ENCODE data around the gene PRSS48. TPM values are rescaled to one million over a fixed set of nuclear protein-coding genes. Genes with fewer than 3 reads are reported as not detected.
"Not testable (repeated sequence)": the region's sequence is repeated elsewhere in the genome, so short reads cannot be mapped to it uniquely, and the experiment has no call there.

The PRSS48 gene
- polyA plus RNA-seq, 2 donors = not detected

DNA sequence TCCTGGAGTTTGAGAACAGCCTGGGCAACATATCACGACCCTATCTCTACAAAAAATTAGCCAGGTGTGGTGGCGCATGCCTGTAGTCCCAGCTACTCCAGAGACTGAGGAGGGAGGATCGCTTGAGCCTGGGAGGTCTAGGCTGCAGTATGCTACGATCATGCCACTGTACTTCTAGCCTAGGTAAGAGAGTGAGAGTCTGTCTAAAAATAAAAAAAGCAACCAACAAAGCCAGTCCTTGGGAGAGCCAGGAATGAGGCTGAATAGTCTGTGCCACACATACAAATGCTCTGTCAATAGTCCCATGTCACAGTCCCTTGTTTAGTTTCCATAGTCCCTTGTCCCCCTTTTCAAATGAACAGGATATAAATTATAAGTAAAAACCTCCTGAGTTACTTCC lies 19.3 kb upstream of the PRSS48 start:
- H3K4me3 ChIP-seq (ENCODE audit: low read depth in 1 of 2, low read length in 2 of 2) = no peak overlapping the region
- H3K4me1 ChIP-seq (ENCODE audit: control insufficient read depth in 2 of 2, insufficient read depth in 2 of 2, low read length in 1 of 2) = peaks cover 0 to 4% of the 10 kb centered on the region in 2 donors
- H3K27ac ChIP-seq (ENCODE audit: low read depth in 2 of 2, low read length in 1 of 2) = no peak overlapping the region
- no peaks in the 10 kb centered on the region for H3K9me3 ChIP-seq (ENCODE audit: control insufficient read depth in 2 of 2, insufficient read depth in 1 of 2, low read depth in 1 of 2, low read length in 1 of 2)
- H3K27me3 ChIP-seq (ENCODE audit: control insufficient read depth in 1 of 2, insufficient read depth in 2 of 2, low read length in 2 of 2) = no peaks in the 10 kb centered on the region
- 83 to 91% methylated on average over 4 of the region's 4 CpGs for WGBS, 2 donors
- H3K36me3 ChIP-seq (ENCODE audit: control insufficient read depth in 2 of 2, insufficient read depth in 2 of 2, low read length in 1 of 2) = no peaks in the 10 kb centered on the region

DNA sequence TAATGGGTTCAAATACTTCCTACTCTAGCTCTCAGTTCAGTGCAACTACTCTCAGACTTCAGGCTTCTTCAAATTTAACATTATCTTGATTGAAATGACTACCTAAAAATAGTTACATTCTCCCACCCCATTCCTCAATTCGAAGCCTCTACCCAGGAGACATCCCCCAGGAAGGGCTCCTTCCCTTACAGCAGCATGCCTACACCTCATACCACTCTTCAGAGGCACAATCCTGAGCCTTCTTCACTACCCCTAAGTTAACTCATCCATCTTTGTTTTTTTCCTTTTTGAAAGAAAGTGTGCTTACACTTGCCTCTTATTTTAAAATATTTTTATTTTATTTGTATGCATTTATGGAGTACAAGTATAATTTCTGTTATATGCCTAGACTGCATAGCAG lies 17.2 kb upstream of the PRSS48 start:
- Histone ChIP-seq H3K4me1 (ENCODE audit: control insufficient read depth in 2 of 2, insufficient read depth in 2 of 2, low read length in 1 of 2) (peaks cover 0 to 4% of the 10 kb centered on the region in 2 donors), H3K4me3 (ENCODE audit: low read depth in 1 of 2, low read length in 2 of 2) (no peak overlapping the region), H3K36me3 (ENCODE audit: control insufficient read depth in 2 of 2, insufficient read depth in 2 of 2, low read length in 1 of 2) (no peaks in the 10 kb centered on the region), H3K9me3 (ENCODE audit: control insufficient read depth in 2 of 2, insufficient read depth in 1 of 2, low read depth in 1 of 2, low read length in 1 of 2) (no peaks in the 10 kb centered on the region), H3K27ac (ENCODE audit: low read depth in 2 of 2, low read length in 1 of 2) (no peak overlapping the region), H3K27me3 (ENCODE audit: control insufficient read depth in 1 of 2, insufficient read depth in 2 of 2, low read length in 2 of 2) (no peaks in the 10 kb centered on the region)
- 81 to 83% methylated on average over 1 of the region's 1 CpG for WGBS, 2 donors

DNA sequence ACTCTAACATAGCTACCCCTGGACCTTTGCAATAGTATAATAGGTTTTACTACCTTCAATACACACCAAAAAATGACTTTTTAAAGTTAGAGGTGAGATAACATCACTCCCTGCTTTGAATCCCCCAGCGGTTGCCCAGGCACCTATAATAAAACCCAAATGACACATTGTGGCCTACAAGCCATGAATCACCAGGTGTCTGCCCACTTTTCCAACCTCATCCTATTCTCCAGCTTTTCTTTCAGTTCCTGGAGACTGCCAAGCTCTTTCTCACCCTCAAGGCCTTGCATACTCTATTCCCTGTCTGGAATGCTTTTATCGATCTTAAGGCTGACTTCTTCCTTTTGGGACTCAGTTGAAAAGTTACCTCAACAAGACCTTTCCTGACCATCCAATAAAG lies 16.4 kb upstream of the PRSS48 start:
- H3K27me3 ChIP-seq (ENCODE audit: control insufficient read depth in 1 of 2, insufficient read depth in 2 of 2, low read length in 2 of 2) = no peaks in the 10 kb centered on the region
- no peaks in the 10 kb centered on the region for H3K9me3 ChIP-seq (ENCODE audit: control insufficient read depth in 2 of 2, insufficient read depth in 1 of 2, low read depth in 1 of 2, low read length in 1 of 2)
- peaks cover 0 to 4% of the 10 kb centered on the region in 2 donors for H3K4me1 ChIP-seq (ENCODE audit: control insufficient read depth in 2 of 2, insufficient read depth in 2 of 2, low read length in 1 of 2)
- H3K27ac ChIP-seq (ENCODE audit: low read depth in 2 of 2, low read length in 1 of 2) = no peak overlapping the region
- H3K36me3 ChIP-seq (ENCODE audit: control insufficient read depth in 2 of 2, insufficient read depth in 2 of 2, low read length in 1 of 2) = no peaks in the 10 kb centered on the region
- 92 to 93% methylated on average over 2 of the region's 2 CpGs for WGBS, 2 donors
- no peak overlapping the region for H3K4me3 ChIP-seq (ENCODE audit: low read depth in 1 of 2, low read length in 2 of 2)

DNA sequence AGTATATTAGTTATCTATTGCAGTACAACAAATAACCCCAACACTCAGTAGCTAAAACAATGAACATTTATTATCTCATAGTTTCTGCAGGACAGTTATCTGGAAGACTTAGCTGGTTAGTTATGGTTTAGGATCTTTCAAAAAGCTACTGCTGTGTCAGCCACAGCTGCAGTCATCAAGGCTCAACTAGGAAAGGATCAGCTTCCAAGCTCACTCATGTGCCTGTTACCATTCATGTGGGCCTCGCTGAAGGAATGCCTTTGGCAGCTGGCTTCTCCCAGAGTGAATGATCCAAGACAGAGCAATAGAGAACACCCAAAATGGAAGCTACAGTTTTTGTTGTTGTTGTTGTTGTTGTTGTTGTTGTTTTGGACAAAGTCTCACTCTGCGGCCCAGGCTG lies 13.5 kb upstream of the PRSS48 start:
- WGBS, 2 donors = 80 to 82% methylated on average over 2 of the region's 2 CpGs
- Histone ChIP-seq H3K36me3 (ENCODE audit: control insufficient read depth in 2 of 2, insufficient read depth in 2 of 2, low read length in 1 of 2) (no peaks in the 10 kb centered on the region), H3K9me3 (ENCODE audit: control insufficient read depth in 2 of 2, insufficient read depth in 1 of 2, low read depth in 1 of 2, low read length in 1 of 2) (no peaks in the 10 kb centered on the region)

DNA sequence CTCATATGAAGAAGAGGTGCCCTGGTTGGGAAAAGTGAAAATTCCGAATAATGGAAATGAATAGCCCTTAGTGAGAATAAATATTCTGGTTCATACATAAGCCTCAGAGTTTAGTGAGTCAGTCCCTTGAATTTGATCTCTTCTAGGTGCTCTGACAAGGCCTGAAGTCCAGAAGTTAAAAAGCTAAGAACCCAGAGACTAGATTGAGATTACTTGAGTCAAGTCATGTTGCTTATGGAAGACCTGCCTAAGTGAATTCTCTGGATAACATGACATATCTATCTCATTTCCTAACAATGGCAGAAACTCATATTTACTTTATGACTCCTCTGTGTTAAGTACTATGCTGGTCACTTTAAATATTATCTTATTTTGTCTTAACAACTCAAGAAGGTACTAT lies 10.5 kb upstream of the PRSS48 start:
- no peak overlapping the region for H3K4me3 ChIP-seq (ENCODE audit: low read depth in 1 of 2, low read length in 2 of 2)
- no peaks in the 10 kb centered on the region for H3K27me3 ChIP-seq (ENCODE audit: control insufficient read depth in 1 of 2, insufficient read depth in 2 of 2, low read length in 2 of 2)
- H3K36me3 ChIP-seq (ENCODE audit: control insufficient read depth in 2 of 2, insufficient read depth in 2 of 2, low read length in 1 of 2) = no peaks in the 10 kb centered on the region
- no peaks in the 10 kb centered on the region for H3K9me3 ChIP-seq (ENCODE audit: control insufficient read depth in 2 of 2, insufficient read depth in 1 of 2, low read depth in 1 of 2, low read length in 1 of 2)
- peaks cover 0 to 4% of the 10 kb centered on the region in 2 donors for H3K4me1 ChIP-seq (ENCODE audit: control insufficient read depth in 2 of 2, insufficient read depth in 2 of 2, low read length in 1 of 2)
- WGBS, 2 donors = 90 to 96% methylated on average over 1 of the region's 1 CpG
- no peak overlapping the region for H3K27ac ChIP-seq (ENCODE audit: low read depth in 2 of 2, low read length in 1 of 2)

More for the DNA sequence above, 13.5 kb upstream of the PRSS48 start:
- H3K4me3 ChIP-seq (ENCODE audit: low read depth in 1 of 2, low read length in 2 of 2) = no peak overlapping the region
- H3K27ac ChIP-seq (ENCODE audit: low read depth in 2 of 2, low read length in 1 of 2) = no peak overlapping the region
- H3K27me3 ChIP-seq (ENCODE audit: control insufficient read depth in 1 of 2, insufficient read depth in 2 of 2, low read length in 2 of 2) = no peaks in the 10 kb centered on the region
- H3K4me1 ChIP-seq (ENCODE audit: control insufficient read depth in 2 of 2, insufficient read depth in 2 of 2, low read length in 1 of 2) = peaks cover 0 to 4% of the 10 kb centered on the region in 2 donors

DNA sequence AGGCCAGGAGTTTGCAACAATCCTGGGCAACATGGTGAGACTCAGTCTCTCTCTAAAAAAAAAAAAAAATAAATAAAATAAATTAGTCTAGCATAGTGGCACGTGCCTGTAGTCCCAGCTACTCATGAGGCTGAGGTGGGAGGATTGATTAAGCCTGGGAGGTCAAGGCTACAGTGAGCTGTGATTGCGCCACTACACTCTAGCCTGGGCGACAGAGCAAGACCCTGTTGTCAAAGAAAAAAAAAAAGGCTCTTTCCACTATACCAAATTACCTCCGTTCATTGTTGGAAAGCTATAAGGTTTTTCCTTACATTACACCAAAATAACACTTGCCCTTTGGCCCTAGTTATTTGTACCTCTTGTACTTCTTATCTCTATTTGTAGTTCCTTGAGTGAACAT lies 9.9 kb upstream of the PRSS48 start:
- H3K27me3 ChIP-seq (ENCODE audit: control insufficient read depth in 1 of 2, insufficient read depth in 2 of 2, low read length in 2 of 2) = no peaks in the 10 kb centered on the region
- H3K9me3 ChIP-seq (ENCODE audit: control insufficient read depth in 2 of 2, insufficient read depth in 1 of 2, low read depth in 1 of 2, low read length in 1 of 2) = no peaks in the 10 kb centered on the region
- H3K36me3 ChIP-seq (ENCODE audit: control insufficient read depth in 2 of 2, insufficient read depth in 2 of 2, low read length in 1 of 2) = no peaks in the 10 kb centered on the region
- no peak overlapping the region for H3K4me3 ChIP-seq (ENCODE audit: low read depth in 1 of 2, low read length in 2 of 2)
- WGBS, 2 donors = 74 to 90% methylated on average over 4 of the region's 4 CpGs
- peaks cover 0 to 4% of the 10 kb centered on the region in 2 donors for H3K4me1 ChIP-seq (ENCODE audit: control insufficient read depth in 2 of 2, insufficient read depth in 2 of 2, low read length in 1 of 2)
- H3K27ac ChIP-seq (ENCODE audit: low read depth in 2 of 2, low read length in 1 of 2) = no peak overlapping the region

DNA sequence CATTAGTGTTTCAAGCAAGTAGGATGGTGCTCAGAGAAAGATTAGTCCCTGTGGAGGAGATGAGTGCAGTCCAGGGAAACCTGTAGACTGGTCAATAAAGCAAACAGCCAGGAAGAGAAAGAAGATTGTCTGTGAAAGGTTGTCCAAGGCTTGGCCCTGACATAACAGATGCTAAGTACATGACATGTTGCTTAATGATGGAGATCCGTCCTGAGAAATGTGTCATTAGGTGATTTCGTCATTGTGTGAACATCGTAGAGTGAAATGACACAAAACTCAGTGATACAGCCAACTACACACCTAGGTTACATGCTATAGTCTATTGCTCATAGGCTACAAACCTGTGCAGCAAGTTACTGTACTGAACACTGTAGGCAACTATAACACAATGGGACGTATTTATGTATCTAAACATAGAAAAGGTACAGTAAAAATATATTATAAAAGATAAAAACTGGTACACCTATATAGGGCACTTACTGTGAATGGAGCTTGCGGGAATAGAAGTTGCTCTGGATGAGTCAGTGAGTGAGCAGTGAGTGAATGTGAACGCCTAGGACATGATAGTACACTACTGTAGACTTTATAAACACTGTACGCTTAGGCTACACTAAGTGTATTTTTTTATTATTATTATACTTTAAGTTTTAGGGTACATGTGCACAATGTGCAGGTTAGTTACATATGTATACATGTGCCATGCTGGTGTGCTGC lies 9.0 kb upstream of the PRSS48 start:
- H3K4me1 ChIP-seq (ENCODE audit: control insufficient read depth in 2 of 2, insufficient read depth in 2 of 2, low read length in 1 of 2) = no peaks in the 10 kb centered on the region
- no peak overlapping the region for H3K4me3 ChIP-seq (ENCODE audit: low read depth in 1 of 2, low read length in 2 of 2)
- H3K27me3 ChIP-seq (ENCODE audit: control insufficient read depth in 1 of 2, insufficient read depth in 2 of 2, low read length in 2 of 2) = no peaks in the 10 kb centered on the region
- H3K36me3 ChIP-seq (ENCODE audit: control insufficient read depth in 2 of 2, insufficient read depth in 2 of 2, low read length in 1 of 2) = no peaks in the 10 kb centered on the region
- WGBS, 2 donors = 78 to 85% methylated on average over 7 of the region's 7 CpGs
- no peaks in the 10 kb centered on the region for H3K9me3 ChIP-seq (ENCODE audit: control insufficient read depth in 2 of 2, insufficient read depth in 1 of 2, low read depth in 1 of 2, low read length in 1 of 2)
- H3K27ac ChIP-seq (ENCODE audit: low read depth in 2 of 2, low read length in 1 of 2) = no peak overlapping the region

DNA sequence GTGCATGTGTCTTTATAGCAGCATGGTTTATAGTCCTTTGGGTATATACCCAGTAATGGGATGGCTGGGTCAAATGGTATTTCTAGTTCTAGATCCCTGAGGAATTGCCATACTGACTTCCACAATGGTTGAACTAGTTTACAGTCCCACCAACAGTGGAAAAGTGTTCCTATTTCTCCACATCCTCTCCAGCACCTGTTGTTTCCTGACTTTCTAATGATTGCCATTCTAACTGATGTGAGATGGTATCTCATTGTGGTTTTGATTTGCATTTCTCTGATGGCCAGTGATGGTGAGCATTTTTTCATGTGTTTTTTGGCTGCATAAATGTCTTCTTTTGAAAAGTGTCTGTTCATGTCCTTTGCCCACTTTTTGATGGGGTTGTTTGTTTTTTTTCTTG lies 8.1 kb upstream of the PRSS48 start:
- H3K27me3 ChIP-seq (ENCODE audit: control insufficient read depth in 1 of 2, insufficient read depth in 2 of 2, low read length in 2 of 2); H3K27ac ChIP-seq (ENCODE audit: low read depth in 2 of 2, low read length in 1 of 2); H3K4me1 ChIP-seq (ENCODE audit: control insufficient read depth in 2 of 2, insufficient read depth in 2 of 2, low read length in 1 of 2); H3K4me3 ChIP-seq (ENCODE audit: low read depth in 1 of 2, low read length in 2 of 2); H3K36me3 ChIP-seq (ENCODE audit: control insufficient read depth in 2 of 2, insufficient read depth in 2 of 2, low read length in 1 of 2); H3K9me3 ChIP-seq (ENCODE audit: control insufficient read depth in 2 of 2, insufficient read depth in 1 of 2, low read depth in 1 of 2, low read length in 1 of 2): not testable (repeated sequence)

DNA sequence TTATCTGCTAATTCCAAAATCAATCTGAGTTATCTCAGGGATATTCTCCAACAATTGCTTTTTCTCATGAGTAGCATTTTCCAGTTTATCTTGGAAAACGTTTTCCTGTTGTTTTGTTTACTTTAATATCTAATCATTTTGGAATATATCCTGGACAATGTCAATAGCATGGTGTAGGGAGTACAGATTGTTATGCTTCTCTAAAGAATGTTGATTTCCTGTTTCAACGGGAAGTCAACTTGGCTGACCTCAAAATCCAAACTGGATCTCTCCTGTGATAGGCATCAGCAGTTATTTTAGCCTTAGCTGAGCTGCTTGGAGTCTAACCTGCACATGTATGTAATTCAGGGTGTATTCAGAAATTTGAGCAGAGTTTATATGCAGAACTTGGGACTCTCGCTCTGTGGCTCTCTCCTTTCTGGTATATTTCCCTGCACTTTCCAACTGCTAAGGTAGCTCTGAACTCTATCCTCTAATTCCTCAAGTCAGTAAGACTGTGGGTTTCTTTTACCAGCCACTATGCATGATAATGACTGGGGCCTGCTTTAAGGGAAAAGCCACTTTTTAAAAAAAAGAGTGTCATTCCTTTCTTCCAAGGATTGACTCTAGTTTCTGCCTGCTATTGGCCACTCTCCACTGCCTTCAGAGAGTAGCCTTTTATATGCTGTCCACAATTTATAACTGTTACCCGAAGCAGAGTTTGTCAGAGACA lies 7.7 kb downstream of the PRSS48 start:
- WGBS, 2 donors = 54 to 59% methylated on average over 4 of the region's 4 CpGs
- H3K4me3 ChIP-seq (ENCODE audit: low read depth in 1 of 2, low read length in 2 of 2) = no peak overlapping the region
- no peaks in the 10 kb centered on the region for H3K9me3 ChIP-seq (ENCODE audit: control insufficient read depth in 2 of 2, insufficient read depth in 1 of 2, low read depth in 1 of 2, low read length in 1 of 2)
- no peaks in the 10 kb centered on the region for H3K27me3 ChIP-seq (ENCODE audit: control insufficient read depth in 1 of 2, insufficient read depth in 2 of 2, low read length in 2 of 2)
- no peak overlapping the region for H3K27ac ChIP-seq (ENCODE audit: low read depth in 2 of 2, low read length in 1 of 2)
- H3K4me1 ChIP-seq (ENCODE audit: control insufficient read depth in 2 of 2, insufficient read depth in 2 of 2, low read length in 1 of 2) = no peaks in the 10 kb centered on the region
- H3K36me3 ChIP-seq (ENCODE audit: control insufficient read depth in 2 of 2, insufficient read depth in 2 of 2, low read length in 1 of 2) = no peaks in the 10 kb centered on the region

DNA sequence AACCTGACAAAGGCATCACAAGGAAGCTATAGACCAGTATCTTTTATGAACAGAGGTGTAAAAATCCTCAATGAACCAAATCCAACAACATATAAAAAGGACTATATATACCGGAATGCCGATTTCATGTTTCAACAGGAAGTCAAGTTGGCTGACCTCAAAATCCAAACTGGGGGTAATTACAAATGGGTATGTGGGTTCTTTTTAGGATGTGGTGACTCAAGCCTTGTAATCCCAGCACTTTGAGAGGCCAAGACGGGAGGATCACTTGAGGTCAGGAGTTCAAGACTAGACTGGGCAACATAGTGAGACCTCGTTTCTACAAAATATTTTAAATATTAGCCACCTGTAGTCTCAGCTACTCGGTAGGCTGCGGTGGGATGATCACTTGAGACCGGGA lies 10.4 kb downstream of the PRSS48 start:
- no peaks in the 10 kb centered on the region for H3K36me3 ChIP-seq (ENCODE audit: control insufficient read depth in 2 of 2, insufficient read depth in 2 of 2, low read length in 1 of 2)
- WGBS, 2 donors = 86 to 89% methylated on average over 7 of the region's 7 CpGs
- H3K9me3 ChIP-seq (ENCODE audit: control insufficient read depth in 2 of 2, insufficient read depth in 1 of 2, low read depth in 1 of 2, low read length in 1 of 2) = no peaks in the 10 kb centered on the region
- H3K4me1 ChIP-seq (ENCODE audit: control insufficient read depth in 2 of 2, insufficient read depth in 2 of 2, low read length in 1 of 2) = no peaks in the 10 kb centered on the region
- H3K27ac ChIP-seq (ENCODE audit: low read depth in 2 of 2, low read length in 1 of 2) = no peak overlapping the region
- no peaks in the 10 kb centered on the region for H3K27me3 ChIP-seq (ENCODE audit: control insufficient read depth in 1 of 2, insufficient read depth in 2 of 2, low read length in 2 of 2)
- H3K4me3 ChIP-seq (ENCODE audit: low read depth in 1 of 2, low read length in 2 of 2) = no peak overlapping the region

Measured in esophagus (tissue), 2 donors.